Central memory CD8-positive, alpha-beta T cell (primary cell): ENCODE data around the gene ASCC3.
A peak's percentile ranks its signal among the peaks of the same experiment; 100 is the strongest.
"Not testable (repeated sequence)": the region's sequence is repeated elsewhere in the genome, so short reads cannot be mapped to it uniquely, and the experiment has no call there.

Source experiments
- ATAC-seq: fragments of 150-1000 bp; cut with Tn5 transposase; replicated peaks from 2 replicates; pipeline ENCODE4 v1.10.0; 2022; ENCODE audit warnings: mild to moderate bottlenecking, moderate FRiP score, moderate number of reproducible peaks; ENCODE audit not compliant: poor library complexity, severe bottlenecking; ENCODE audit errors: extremely low read depth
- DNase-seq, 2 donors: peaks; one replicate each; pipeline ENCODE4 v3.0.0; 2021; ENCODE audit warnings: low spot score in 2 of 2
- H3K27ac Mint-ChIP-seq: one replicate; pipeline ENCODE4 v1.8.0; 2022; ENCODE audit warnings: low read depth, mild to moderate bottlenecking, moderate library complexity, mixed read lengths
- H3K27me3 Mint-ChIP-seq: one replicate; pipeline ENCODE4 v1.8.0; 2022; ENCODE audit warnings: mixed read lengths
- H3K36me3 Mint-ChIP-seq: one replicate; pipeline ENCODE4 v1.8.0; 2022; ENCODE audit warnings: mild to moderate bottlenecking, moderate library complexity, mixed read lengths; ENCODE audit not compliant: insufficient read depth
- H3K4me1 Mint-ChIP-seq: one replicate; pipeline ENCODE4 v1.8.0; 2022; ENCODE audit warnings: mixed read lengths
- H3K4me3 Mint-ChIP-seq: one replicate; pipeline ENCODE4 v1.8.0; 2022; ENCODE audit warnings: mild to moderate bottlenecking, moderate library complexity, mixed read lengths
- H3K9me3 Mint-ChIP-seq: one replicate; pipeline ENCODE4 v1.8.0; 2022; ENCODE audit warnings: mixed read lengths

Gene ASCC3

GRCh38 chr6:100904316-100904715 lies 23.2 kb upstream of the ASCC3 start:
- Mint-ChIP-seq H3K4me1 (no peaks in the 10 kb centered on the region), H3K27ac (no peak overlapping the region), H3K9me3 (no peaks in the 10 kb centered on the region), H3K4me3 (no peak overlapping the region), H3K36me3 (no peaks in the 10 kb centered on the region), H3K27me3 (no peaks in the 10 kb centered on the region)
- no peak for ATAC-seq
- no peak for DNase-seq

GRCh38 chr6:100901582-100901981 lies 20.5 kb upstream of the ASCC3 start:
- Mint-ChIP-seq H3K4me3 (no peak overlapping the region), H3K4me1 (no peaks in the 10 kb centered on the region), H3K27ac (no peak overlapping the region), H3K36me3 (peaks cover 2% of the 10 kb centered on the region), H3K27me3 (no peaks in the 10 kb centered on the region), H3K9me3 (no peaks in the 10 kb centered on the region)
- ATAC-seq (no peak), DNase-seq (no peak)

GRCh38 chr6:100899202-100899601 lies 18.1 kb upstream of the ASCC3 start:
- DNase-seq = no peak
- no peak overlapping the region for H3K27ac Mint-ChIP-seq
- no peaks in the 10 kb centered on the region for H3K4me1 Mint-ChIP-seq
- no peak overlapping the region for H3K4me3 Mint-ChIP-seq
- H3K27me3 Mint-ChIP-seq = no peaks in the 10 kb centered on the region
- no peak for ATAC-seq
- peaks cover 2% of the 10 kb centered on the region for H3K36me3 Mint-ChIP-seq
- H3K9me3 Mint-ChIP-seq = no peaks in the 10 kb centered on the region

- Mint-ChIP-seq H3K9me3 (no peaks in the 10 kb centered on the region), H3K27ac (no peak overlapping the region), H3K27me3 (no peaks in the 10 kb centered on the region), H3K36me3 (peaks cover 2% of the 10 kb centered on the region), H3K4me3 (no peak overlapping the region), H3K4me1 (no peaks in the 10 kb centered on the region)
- no peak for DNase-seq
- ATAC-seq = no peak
Measured at GRCh38 chr6:100897671-100898070, 16.5 kb upstream of the ASCC3 start.

GRCh38 chr6:100893743-100894142 lies 12.6 kb upstream of the ASCC3 start:
- no peaks in the 10 kb centered on the region for H3K36me3 Mint-ChIP-seq
- no peaks in the 10 kb centered on the region for H3K4me1 Mint-ChIP-seq
- no peaks in the 10 kb centered on the region for H3K27me3 Mint-ChIP-seq
- H3K9me3 Mint-ChIP-seq = no peaks in the 10 kb centered on the region
- ATAC-seq = no peak
- no peak overlapping the region for H3K4me3 Mint-ChIP-seq
- no peak for DNase-seq
- H3K27ac Mint-ChIP-seq = no peak overlapping the region

GRCh38 chr6:100892693-100893092 lies 11.6 kb upstream of the ASCC3 start:
- no peak for ATAC-seq
- Mint-ChIP-seq H3K27me3 (no peaks in the 10 kb centered on the region), H3K4me1 (no peaks in the 10 kb centered on the region), H3K9me3 (no peaks in the 10 kb centered on the region), H3K4me3 (no peak overlapping the region), H3K27ac (no peak overlapping the region), H3K36me3 (no peaks in the 10 kb centered on the region)
- DNase-seq = no peak

GRCh38 chr6:100892116-100892515 lies 11.0 kb upstream of the ASCC3 start:
- Mint-ChIP-seq H3K9me3 (no peaks in the 10 kb centered on the region), H3K4me1 (no peaks in the 10 kb centered on the region), H3K27me3 (no peaks in the 10 kb centered on the region), H3K27ac (no peak overlapping the region), H3K36me3 (no peaks in the 10 kb centered on the region), H3K4me3 (no peak overlapping the region)
- DNase-seq (no peak), ATAC-seq (no peak)

GRCh38 chr6:100891079-100891478 lies 9.9 kb upstream of the ASCC3 start:
- Mint-ChIP-seq H3K27me3 (no peaks in the 10 kb centered on the region), H3K4me1 (no peaks in the 10 kb centered on the region), H3K27ac (no peak overlapping the region), H3K4me3 (no peak overlapping the region), H3K36me3 (no peaks in the 10 kb centered on the region), H3K9me3 (no peaks in the 10 kb centered on the region)
- DNase-seq (no peak), ATAC-seq (no peak)

- not testable (repeated sequence) for H3K4me1 Mint-ChIP-seq, H3K9me3 Mint-ChIP-seq, DNase-seq
Measured at GRCh38 chr6:100890646-100891045, 9.5 kb upstream of the ASCC3 start.

GRCh38 chr6:100889351-100889750 lies 8.2 kb upstream of the ASCC3 start:
- Mint-ChIP-seq H3K27me3 (no peaks in the 10 kb centered on the region), H3K4me1 (no peaks in the 10 kb centered on the region), H3K4me3 (no peak overlapping the region), H3K27ac (no peak overlapping the region), H3K36me3 (no peaks in the 10 kb centered on the region), H3K9me3 (no peaks in the 10 kb centered on the region)
- ATAC-seq (no peak), DNase-seq (no peak)

More at GRCh38 chr6:100890646-100891045, 9.5 kb upstream of the ASCC3 start:
- not testable (repeated sequence) for H3K27me3 Mint-ChIP-seq, H3K4me3 Mint-ChIP-seq, ATAC-seq, H3K36me3 Mint-ChIP-seq, H3K27ac Mint-ChIP-seq

GRCh38 chr6:100886076-100886475 lies 4.9 kb upstream of the ASCC3 start:
- ATAC-seq (no peak), DNase-seq (no peak)
- Mint-ChIP-seq H3K36me3 (no peaks in the 10 kb centered on the region), H3K27me3 (no peaks in the 10 kb centered on the region), H3K9me3 (no peaks in the 10 kb centered on the region), H3K4me1 (peaks cover 13% of the 10 kb centered on the region), H3K27ac (no peak overlapping the region), H3K4me3 (no peak overlapping the region)

GRCh38 chr6:100883347-100883746 lies 2.2 kb upstream of the ASCC3 start:
- no peak for DNase-seq
- Mint-ChIP-seq H3K4me3 (no peak overlapping the region), H3K4me1 (peaks cover 19% of the 10 kb centered on the region), H3K27me3 (no peaks in the 10 kb centered on the region), H3K27ac (no peak overlapping the region), H3K9me3 (no peaks in the 10 kb centered on the region), H3K36me3 (peaks cover 5% of the 10 kb centered on the region)
- no peak for ATAC-seq

GRCh38 chr6:100881707-100882040 lies 545 bp upstream of the ASCC3 start:
- no peak for ATAC-seq

More at GRCh38 chr6:100881707-100882040, 545 bp upstream of the ASCC3 start:
- peaks cover 25% of the 10 kb centered on the region for H3K4me1 Mint-ChIP-seq
- H3K9me3 Mint-ChIP-seq = no peaks in the 10 kb centered on the region
- no peak for DNase-seq
- H3K36me3 Mint-ChIP-seq = peaks cover 5% of the 10 kb centered on the region
- no peaks in the 10 kb centered on the region for H3K27me3 Mint-ChIP-seq
- H3K27ac Mint-ChIP-seq = peak overlapping the region; percentile 98
- peak overlapping the region; percentile 99 for H3K4me3 Mint-ChIP-seq
